IPS-18a (cell line): Measurements from ENCODE around the gene TIMM23.
"Not testable (repeated sequence)": the region's sequence is repeated elsewhere in the genome, so short reads cannot be mapped to it uniquely, and the experiment has no call there.

ENCODE experiments used
- H3K27ac ChIP-seq: one replicate; pipeline ENCODE4 v1.5.1; 2013; ENCODE audit warnings: low read length
- H3K27me3 ChIP-seq: one replicate; pipeline ENCODE4 v1.6.1; 2013; ENCODE audit warnings: mild to moderate bottlenecking, low read length; ENCODE audit not compliant: control insufficient read depth, insufficient read depth
- H3K36me3 ChIP-seq: one replicate; pipeline ENCODE4 v1.6.1; 2013; ENCODE audit warnings: low read depth, low read length; ENCODE audit not compliant: control insufficient read depth
- H3K4me1 ChIP-seq: one replicate; pipeline ENCODE4 v1.6.1; 2013; ENCODE audit warnings: low read depth, low read length; ENCODE audit not compliant: control insufficient read depth
- H3K4me3 ChIP-seq: one replicate; pipeline ENCODE4 v1.5.1; 2013; ENCODE audit warnings: low read length
- H3K9ac ChIP-seq: one replicate; pipeline ENCODE4 v1.6.1; 2013; ENCODE audit warnings: mild to moderate bottlenecking, low read length, moderate library complexity
- H3K9me3 ChIP-seq: one replicate; pipeline ENCODE4 v1.6.1; 2013; ENCODE audit warnings: low read depth, low read length; ENCODE audit not compliant: control insufficient read depth

TIMM23 gene

DNA sequence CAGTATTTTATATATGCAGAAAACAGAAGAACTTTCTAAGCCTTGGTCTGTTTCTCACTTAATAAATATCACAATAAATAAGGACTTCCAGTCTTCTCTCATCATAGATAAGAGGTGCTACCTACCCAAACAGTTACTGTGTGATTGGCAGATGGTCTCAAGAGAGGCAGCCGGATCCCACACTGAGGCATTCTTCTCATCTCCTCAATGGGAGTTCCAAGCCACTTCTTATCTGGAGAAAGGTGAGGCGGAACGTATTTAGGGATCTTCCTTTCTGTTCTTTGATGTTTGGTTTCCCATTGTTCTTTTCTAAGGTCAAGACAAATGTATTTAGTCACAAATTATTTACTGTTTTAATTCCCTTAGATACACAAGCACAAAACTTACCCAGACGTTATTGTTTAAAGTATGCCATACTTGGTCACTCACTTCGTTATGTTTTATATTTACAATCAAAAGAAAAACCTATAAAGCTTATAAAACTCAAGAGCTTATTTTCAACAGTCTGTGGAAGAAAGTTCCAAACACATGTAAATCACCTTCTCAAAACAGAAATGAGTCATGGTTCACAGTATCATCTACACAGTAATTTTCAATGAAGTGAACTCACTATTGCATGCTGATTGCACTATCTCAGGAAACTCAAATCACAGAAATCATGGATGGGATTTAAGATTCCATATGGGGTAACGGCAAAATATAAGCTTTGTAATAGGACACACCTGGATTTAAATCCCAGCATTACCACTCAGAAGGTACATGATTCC is 9.4 kb upstream of the TIMM23 start:
- not testable (repeated sequence) for H3K9me3 ChIP-seq, H3K36me3 ChIP-seq, H3K4me1 ChIP-seq, H3K27ac ChIP-seq, H3K4me3 ChIP-seq, H3K27me3 ChIP-seq, H3K9ac ChIP-seq

DNA sequence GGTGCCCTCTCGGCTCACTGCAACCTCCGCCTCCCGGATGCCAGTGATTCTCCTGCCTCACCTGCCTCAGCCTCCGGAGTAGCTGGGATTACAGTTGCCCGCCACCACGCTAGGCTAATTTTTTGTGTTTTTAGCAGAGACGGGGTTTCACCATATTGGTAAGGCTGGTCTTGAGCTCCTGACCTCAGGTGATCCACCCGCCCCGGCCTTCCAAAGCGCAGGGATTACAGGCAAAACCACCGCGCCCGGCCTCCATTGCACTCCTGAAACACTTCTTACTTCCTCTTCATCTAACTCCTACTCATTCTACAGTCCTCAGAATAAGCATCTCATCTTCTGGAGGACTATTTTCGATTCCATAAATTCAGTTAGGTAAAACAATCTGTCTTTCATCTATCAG is 1.3 kb upstream of the TIMM23 start:
- H3K27me3 ChIP-seq, H3K4me1 ChIP-seq, H3K27ac ChIP-seq, H3K36me3 ChIP-seq, H3K9me3 ChIP-seq: not testable (repeated sequence)
- Histone ChIP-seq H3K9ac (peak overlapping the region; percentile 96), H3K4me3 (peak overlapping the region; percentile 93)

DNA sequence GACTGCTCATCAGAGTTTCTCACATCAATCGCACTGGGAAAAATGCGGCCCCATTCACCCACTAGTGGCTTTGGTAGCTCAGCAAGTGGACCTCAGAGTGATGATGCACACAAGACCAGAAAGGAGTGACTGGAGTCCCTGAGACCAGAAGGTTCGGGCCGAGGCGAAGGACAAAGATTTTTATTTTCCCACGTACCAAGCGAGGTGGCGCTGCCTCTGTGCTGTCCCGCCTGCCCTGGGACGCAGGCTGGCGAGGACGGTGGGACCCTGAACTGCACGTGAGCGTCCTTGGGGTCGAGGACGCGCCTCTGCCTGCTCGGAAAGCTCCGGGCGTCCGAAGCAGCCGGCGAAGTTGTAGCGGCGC is 565 bp upstream of the TIMM23 start:
- H3K27ac ChIP-seq, H3K36me3 ChIP-seq, H3K4me1 ChIP-seq, H3K27me3 ChIP-seq, H3K9me3 ChIP-seq: not testable (repeated sequence)
- H3K4me3 ChIP-seq: peak overlapping the region; percentile 93
- H3K9ac ChIP-seq: peak overlapping the region; percentile 96

DNA sequence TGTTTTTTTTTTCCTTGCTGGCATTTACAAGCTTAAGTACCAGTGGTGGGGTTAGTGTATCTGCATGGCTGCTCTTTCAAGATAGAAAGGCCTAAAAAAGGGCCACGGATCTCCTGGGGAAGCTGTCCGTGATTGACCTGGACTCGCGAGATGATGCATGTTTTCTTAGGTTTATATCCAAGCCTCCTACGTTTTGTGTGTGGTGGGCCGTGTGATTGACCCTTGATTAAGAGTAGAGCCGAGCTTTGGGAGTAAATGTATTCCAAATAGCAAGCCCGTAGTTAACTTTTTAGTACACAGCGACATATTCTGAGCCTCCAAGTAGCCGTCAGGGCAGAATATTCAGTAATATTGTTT is 502 bp downstream of the TIMM23 start:
- H3K4me1 ChIP-seq, H3K9me3 ChIP-seq, H3K27me3 ChIP-seq, H3K36me3 ChIP-seq: not testable (repeated sequence)
- Histone ChIP-seq H3K4me3 (peak overlapping the region; percentile 93), H3K27ac (peak overlapping the region; percentile 93), H3K9ac (peak overlapping the region; percentile 96)

DNA sequence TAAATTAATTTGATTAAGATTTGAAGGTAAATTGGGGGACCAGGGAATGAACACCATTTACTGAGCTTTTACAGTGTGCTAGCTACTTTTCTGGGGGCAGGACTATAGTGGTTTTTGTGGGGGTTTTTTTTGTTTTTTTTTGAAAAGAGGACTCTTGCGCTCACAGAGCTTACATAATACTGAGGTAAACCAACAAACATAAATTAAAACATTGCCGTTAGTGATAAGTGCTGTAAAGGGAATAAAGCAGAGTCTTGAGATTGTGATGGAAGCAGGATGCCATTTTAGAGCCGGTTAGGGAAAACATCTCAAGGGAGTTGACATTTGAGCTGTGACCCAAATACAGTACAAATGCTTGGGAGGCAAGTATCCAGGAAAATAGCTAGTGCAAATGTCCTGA is 1.8 kb downstream of the TIMM23 start:
- not testable (repeated sequence) for H3K9me3 ChIP-seq, H3K9ac ChIP-seq, H3K36me3 ChIP-seq, H3K4me1 ChIP-seq, H3K27me3 ChIP-seq, H3K4me3 ChIP-seq, H3K27ac ChIP-seq

DNA sequence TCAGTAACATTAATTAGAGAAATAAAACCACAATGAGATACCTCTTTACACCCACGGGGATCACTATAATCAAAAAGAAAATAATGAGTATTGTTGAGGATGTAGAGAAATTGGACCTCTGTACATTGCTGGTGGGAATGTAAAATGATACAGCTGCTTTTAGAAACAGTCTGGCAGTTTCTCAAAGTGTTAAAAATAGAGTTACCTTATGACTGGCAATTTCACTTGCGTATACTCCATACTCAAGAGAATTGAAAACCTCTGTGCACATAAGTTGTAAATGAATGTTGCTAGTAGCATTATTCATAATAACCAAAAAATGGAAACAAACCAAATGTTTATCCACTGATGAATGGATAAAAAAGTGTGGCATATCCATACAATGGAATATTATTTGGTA is 6.3 kb downstream of the TIMM23 start:
- H3K36me3 ChIP-seq, H3K9ac ChIP-seq, H3K4me1 ChIP-seq, H3K27me3 ChIP-seq, H3K9me3 ChIP-seq, H3K27ac ChIP-seq, H3K4me3 ChIP-seq: not testable (repeated sequence)

DNA sequence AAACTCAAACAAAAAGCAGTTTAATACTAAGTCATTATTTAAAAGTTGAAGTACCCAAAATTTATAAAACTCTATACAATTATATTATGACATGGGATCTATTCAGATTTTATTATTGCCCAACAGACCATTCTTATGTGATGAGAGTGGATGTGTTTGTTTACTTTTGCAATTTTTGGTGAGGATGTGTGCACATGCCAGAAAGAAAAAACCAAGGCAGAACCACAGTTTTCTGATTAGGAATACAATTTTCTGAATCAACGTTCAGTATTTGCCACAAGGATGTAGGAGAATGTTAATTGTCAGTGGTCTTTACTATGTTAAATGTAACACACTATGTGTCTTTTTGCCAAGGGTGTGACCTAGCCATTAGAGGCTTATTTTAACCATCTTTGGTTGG is 9.1 kb downstream of the TIMM23 start:
- not testable (repeated sequence) for H3K9me3 ChIP-seq, H3K27me3 ChIP-seq, H3K9ac ChIP-seq, H3K4me3 ChIP-seq, H3K27ac ChIP-seq, H3K4me1 ChIP-seq
- H3K36me3 ChIP-seq: peaks cover 14% of the 10 kb centered on the region

DNA sequence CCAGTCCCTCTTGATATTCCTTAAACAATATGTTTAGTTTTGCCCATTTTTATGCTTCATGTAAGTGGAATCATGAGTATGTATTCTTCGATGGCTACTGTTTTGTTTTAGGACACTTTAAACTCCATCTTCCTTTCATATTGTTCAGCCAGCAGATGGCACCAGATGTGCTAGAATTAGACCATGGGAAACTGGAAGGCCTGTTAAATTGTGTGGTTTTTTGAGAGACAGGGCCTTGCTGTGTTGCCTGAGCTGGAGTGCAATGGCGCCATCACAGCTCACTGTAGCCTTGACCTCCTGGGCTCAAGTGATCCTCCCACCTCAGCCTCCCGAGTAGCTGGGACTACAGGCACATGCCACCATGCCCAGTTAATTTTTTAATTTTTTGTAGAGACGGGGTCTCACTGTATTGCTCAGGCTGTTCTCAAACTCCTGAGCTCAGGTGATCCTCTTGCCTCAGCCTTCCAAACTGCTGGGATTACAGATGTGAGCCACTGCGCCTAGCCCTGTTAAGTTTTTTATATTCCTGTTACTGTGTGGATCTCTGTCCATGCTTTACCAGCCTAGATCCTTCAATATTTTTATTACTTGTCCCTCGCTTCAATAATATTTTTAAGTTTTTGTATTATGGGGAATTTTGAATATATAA is 11.4 kb downstream of the TIMM23 start:
- not testable (repeated sequence) for H3K27ac ChIP-seq, H3K4me3 ChIP-seq, H3K9me3 ChIP-seq, H3K4me1 ChIP-seq, H3K9ac ChIP-seq, H3K27me3 ChIP-seq
- peaks cover 18% of the 10 kb centered on the region for H3K36me3 ChIP-seq

DNA sequence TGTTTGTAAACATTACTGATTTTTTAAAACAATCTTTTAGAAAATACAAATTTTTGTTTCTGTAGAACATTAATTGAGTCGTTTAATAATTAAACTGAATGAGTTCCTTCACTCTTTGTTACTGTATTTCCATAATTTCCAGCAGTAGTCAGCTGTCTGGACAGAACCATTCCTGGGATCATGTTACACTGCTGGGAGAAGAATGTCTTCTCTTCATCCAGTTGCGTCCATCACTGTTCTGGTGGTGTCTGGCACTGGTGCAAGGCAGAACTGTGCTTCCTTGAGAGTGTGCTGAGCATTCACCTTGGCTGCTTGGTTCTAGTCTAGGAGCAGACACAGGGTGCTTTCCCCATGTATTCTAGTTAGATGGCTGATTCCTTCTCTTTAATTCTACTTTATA is 12.2 kb downstream of the TIMM23 start:
- H3K36me3 ChIP-seq: peaks cover 22% of the 10 kb centered on the region
- H3K4me3 ChIP-seq, H3K27me3 ChIP-seq, H3K9me3 ChIP-seq, H3K9ac ChIP-seq, H3K4me1 ChIP-seq, H3K27ac ChIP-seq: not testable (repeated sequence)

DNA sequence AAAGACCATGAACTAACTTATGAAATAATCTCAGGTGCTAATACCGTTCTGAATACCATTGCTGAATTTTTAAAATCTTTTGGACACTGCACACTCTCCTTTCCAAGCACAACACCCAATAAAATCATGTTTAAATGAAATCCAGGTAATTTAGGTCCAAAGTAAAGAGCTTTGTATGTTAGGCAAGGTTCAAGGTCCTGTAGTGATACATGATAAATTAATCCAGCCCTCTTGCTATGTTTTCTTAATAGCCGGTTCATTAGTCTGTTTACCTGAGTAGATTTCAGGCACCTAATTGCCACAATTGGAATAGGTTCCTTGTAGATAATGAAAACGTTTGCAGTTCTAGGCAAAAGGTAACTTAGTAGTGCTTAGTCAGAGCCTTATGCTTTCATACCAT is 13.3 kb downstream of the TIMM23 start:
- peaks cover 22% of the 10 kb centered on the region for H3K36me3 ChIP-seq
- H3K9ac ChIP-seq, H3K27ac ChIP-seq, H3K27me3 ChIP-seq, H3K4me3 ChIP-seq, H3K4me1 ChIP-seq, H3K9me3 ChIP-seq: not testable (repeated sequence)

DNA sequence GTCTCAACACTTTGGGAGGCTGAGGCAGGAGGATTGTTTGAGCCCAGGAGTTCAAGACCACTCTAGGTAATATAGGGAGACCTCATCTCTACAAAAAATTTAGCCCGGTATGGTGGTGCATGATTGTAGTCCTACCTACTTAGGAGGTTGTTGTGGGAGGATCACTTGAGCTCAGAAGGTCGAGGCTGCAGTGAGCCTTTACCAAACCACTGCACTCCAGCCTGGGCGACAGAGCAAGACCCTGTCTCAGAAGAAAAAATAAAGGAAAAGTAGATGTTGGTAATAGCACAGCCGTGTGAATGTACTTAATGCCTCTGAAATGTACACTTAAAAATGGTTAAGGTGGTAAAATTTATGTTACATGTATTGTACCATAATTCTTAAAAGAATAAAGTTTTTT is 25.3 kb downstream of the TIMM23 start:
- Histone ChIP-seq H3K4me3 (no peak overlapping the region), H3K9ac (no peak overlapping the region), H3K36me3 (peaks cover 45% of the 10 kb centered on the region), H3K4me1 (peaks cover 8% of the 10 kb centered on the region), H3K27me3 (no peaks in the 10 kb centered on the region), H3K27ac (no peak overlapping the region), H3K9me3 (no peaks in the 10 kb centered on the region)

DNA sequence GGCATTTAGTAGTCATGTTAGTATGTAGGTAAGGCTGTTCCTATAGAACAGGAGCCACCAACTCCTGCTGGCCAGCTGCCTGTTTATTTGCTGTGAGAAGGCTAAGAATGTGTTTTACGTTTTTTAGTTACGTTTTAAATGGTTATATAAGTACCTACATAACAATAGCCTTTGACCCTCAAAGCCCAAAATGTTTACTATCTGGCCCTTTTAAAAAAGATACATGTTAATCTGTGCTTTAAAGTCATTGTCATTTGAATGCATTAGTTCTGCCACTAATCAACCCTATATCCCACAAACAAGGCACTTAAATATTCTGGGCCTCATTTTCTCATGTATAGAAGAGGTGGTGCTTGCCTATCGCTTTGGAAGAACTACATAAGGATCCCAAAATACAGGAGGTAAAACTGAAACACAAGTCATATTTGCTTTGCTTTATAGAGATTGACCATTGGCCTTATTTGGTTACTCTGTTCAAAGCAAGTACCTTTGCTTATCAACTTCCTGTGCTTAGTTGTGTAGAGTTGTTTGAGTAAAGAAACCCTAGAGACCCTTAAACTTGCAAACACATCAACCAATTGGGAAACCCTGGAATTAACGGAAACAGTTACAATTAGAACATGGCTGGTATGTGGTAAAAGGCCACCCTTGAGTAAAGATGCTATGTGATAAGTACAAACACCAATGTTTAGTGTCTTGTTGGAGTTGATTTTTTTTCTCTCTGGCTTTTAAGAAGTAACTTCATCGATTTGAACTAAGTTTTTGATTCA is 25.9 kb downstream of the TIMM23 start:
- H3K27me3 ChIP-seq: no peaks in the 10 kb centered on the region
- peaks cover 45% of the 10 kb centered on the region for H3K36me3 ChIP-seq
- H3K9ac ChIP-seq: no peak overlapping the region
- no peaks in the 10 kb centered on the region for H3K9me3 ChIP-seq
- peaks cover 8% of the 10 kb centered on the region for H3K4me1 ChIP-seq
- H3K27ac ChIP-seq: peak overlapping the region; percentile 27
- H3K4me3 ChIP-seq: no peak overlapping the region
